WERI-Rb-1 (cell line): ENCODE measurements around the gene TMC8.
"Not testable (repeated sequence)": the region's sequence is repeated elsewhere in the genome, so short reads cannot be mapped to it uniquely, and the experiment has no call there.

Experiments used
- DNase-seq: peaks from one replicate; pipeline ENCODE4 v3.0.0-alpha.2; 2020
- H3K27ac ChIP-seq: fragments of 250-450 bp; sonication (Bioruptor Pico); 2 replicates; pipeline ENCODE4 v1.5.1; 2020; ENCODE audit warnings: mild to moderate bottlenecking, moderate library complexity
- H3K27me3 ChIP-seq: fragments of 250-450 bp; sonication (Bioruptor Pico); 2 replicates; pipeline ENCODE4 v1.5.1; 2021; ENCODE audit warnings: mild to moderate bottlenecking, low read depth, moderate library complexity; ENCODE audit not compliant: insufficient read depth, severe bottlenecking
- H3K36me3 ChIP-seq: fragments of 250-450 bp; sonication (Bioruptor Pico); 2 replicates; pipeline ENCODE4 v1.5.1; 2020; ENCODE audit warnings: mild to moderate bottlenecking, moderate library complexity
- H3K4me3 ChIP-seq: 2 replicates; pipeline ENCODE4 v1.5.1; 2011; ENCODE audit warnings: low read depth, mild to moderate bottlenecking, control low read depth, low read length
- H3K9me3 ChIP-seq: fragments of 250-450 bp; sonication (Bioruptor Pico); 2 replicates; pipeline ENCODE4 v1.5.1; 2021; ENCODE audit warnings: mild to moderate bottlenecking, moderate library complexity; ENCODE audit not compliant: severe bottlenecking
- CTCF ChIP-seq: IDR thresholded peaks from 2 replicates; pipeline ENCODE4 v1.5.1; 2011; ENCODE audit warnings: low read depth, mild to moderate bottlenecking, control low read depth, inconsistent platforms, low read length

Gene TMC8

DNA sequence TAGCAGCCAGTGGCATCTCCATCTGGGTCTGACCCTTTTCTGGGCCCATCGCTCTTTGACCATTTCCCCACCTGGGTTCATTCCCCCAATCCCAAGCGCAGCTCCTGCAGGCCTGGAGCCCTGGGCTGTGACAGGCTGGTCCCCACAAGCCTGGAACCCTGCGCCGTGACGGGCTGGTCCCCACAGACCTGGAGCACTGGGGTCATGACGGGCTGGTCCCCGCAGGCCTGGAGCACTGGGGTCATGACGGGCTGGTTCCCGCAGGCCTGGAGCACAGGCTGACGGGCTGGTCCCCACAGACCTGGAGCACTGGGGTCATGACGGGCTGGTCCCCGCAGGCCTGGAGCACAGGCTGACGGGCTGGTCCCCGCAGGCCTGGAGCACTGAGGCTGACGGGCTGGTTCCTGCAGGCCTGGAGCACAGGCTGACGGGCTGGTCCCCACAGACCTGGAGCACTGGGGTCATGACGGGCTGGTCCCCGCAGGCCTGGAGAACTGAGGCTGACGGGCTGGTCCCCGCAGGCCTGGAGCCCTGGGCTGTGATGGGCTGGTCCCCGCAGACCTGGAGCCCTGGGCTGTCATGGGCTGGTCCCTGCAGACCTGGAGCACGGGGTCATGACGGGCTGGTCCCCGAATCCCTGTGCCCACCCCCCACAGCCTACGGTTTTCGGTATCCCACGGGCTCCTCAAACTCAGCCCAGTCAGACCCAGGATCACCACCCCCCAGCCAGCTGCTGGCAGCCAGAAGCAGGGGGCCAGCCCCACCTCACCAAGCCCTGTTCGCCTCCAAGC lies 18.6 kb upstream of the TMC8 start:
- Histone ChIP-seq H3K4me3 (no peak overlapping the region), H3K9me3 (no peaks in the 10 kb centered on the region), H3K36me3 (no peaks in the 10 kb centered on the region; the same call in 1 of the 2 replicates), H3K27me3 (no peaks in the 10 kb centered on the region), H3K27ac (no peak overlapping the region)
- TF ChIP-seq CTCF, result no peak
- no peak for DNase-seq

DNA sequence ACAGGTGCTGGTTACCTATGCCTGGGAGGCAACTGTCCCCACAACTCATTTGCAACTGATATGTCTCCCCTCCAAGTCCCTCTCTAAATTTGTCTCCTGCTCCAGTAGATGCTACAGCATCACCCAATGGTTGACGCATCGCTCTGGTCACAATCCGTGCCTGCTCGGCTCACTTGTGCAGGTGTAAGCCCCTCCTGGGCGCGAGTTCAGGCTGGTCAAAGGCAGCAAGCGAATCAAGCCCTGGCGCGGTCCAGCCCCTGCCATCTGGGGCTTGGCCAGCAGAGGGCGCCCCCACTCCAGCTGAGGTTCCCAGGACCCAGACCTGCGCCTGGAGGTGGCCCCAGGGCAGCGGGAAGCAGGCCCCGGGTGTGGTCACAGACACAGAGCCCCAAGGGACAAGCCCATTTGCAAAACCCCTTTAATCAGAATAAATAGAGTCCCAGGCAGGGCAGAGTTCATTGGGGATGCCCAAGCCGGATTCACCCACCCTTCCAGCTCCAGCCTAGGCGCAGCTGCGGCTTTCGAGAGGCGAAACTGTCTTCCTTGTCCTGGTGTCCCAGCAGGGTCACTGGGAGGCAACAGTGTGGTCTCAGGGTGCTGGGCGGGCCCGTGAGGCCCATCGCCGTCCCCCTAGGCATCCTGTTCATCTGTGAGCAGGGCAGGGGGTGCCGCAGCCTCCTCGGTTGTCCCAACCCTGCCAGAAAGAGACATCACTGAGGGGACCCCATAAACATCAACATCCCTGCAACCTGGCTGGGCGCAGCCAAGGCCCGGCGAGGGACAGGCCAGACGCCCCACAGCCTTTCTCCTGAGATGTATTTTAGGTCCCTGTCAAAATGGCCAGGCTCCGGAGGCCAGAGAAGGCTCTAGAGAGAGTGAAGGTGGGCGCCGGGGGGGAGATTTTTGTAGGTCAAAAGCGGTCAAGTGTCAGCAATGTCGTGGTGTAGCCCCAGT lies 17.8 kb upstream of the TMC8 start:
- Histone ChIP-seq H3K4me3 (no peak overlapping the region), H3K27me3 (no peaks in the 10 kb centered on the region), H3K36me3 (no peaks in the 10 kb centered on the region), H3K9me3 (no peaks in the 10 kb centered on the region), H3K27ac (no peak overlapping the region)
- DNase-seq, result peak; percentile 88
- peak; percentile 99 for TF ChIP-seq CTCF

GRCh38 chr17:78113804-78114785 lies 16.5 kb upstream of the TMC8 start:
- Histone ChIP-seq H3K9me3 (no peaks in the 10 kb centered on the region), H3K4me3 (no peak overlapping the region), H3K36me3 (no peaks in the 10 kb centered on the region), H3K27me3 (no peaks in the 10 kb centered on the region), H3K27ac (no peak overlapping the region)
- TF ChIP-seq CTCF, result no peak
- DNase-seq, result no peak

DNA sequence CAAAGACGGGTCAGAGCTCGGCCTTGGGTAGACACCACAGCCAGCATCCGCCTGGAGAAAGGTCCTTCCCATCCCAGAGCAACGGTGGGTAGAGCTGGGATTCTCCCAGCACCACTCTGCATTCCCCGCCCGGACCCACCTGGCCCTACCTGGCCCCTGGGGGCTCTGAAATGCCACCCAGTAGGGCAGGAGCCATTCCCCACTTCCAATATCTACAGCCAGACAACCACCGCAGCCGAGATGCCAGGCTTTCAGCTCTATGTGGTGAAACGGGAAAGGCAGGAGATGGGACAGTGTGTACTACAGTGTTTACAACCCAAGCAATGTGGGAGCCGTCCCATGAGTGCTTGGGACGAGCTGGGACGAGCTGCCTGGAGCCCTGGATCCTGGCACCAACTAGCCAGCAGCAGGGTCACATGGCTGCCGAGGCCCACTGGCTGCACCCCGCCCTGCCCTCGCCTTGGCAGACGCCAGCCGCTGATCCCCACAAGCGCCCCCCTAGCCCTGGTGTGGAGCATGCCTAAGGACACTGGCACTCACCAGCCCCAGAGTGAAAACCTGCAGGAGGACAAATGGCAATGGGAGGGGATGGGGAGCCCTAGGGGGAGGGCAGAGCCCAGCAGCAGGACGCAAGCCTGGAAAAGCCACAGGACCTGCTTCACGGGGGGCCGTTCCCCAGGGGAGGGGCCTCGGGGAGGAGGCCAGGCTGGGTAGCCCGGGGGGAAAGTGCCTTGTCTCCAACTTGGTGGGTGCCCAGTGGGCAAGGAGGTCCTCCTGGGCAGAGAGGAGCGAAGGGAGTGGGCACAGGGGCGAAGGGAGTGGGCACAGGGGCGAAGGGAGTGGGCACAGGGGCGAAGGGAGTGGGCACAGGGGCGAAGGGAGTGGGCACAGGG lies 15.5 kb upstream of the TMC8 start:
- H3K4me3 ChIP-seq, result no peak overlapping the region
- H3K9me3 ChIP-seq, result no peaks in the 10 kb centered on the region
- no peaks in the 10 kb centered on the region for H3K36me3 ChIP-seq
- no peak overlapping the region for H3K27ac ChIP-seq
- no peaks in the 10 kb centered on the region for H3K27me3 ChIP-seq
- TF ChIP-seq CTCF, result no peak
- DNase-seq, result no peak

DNA sequence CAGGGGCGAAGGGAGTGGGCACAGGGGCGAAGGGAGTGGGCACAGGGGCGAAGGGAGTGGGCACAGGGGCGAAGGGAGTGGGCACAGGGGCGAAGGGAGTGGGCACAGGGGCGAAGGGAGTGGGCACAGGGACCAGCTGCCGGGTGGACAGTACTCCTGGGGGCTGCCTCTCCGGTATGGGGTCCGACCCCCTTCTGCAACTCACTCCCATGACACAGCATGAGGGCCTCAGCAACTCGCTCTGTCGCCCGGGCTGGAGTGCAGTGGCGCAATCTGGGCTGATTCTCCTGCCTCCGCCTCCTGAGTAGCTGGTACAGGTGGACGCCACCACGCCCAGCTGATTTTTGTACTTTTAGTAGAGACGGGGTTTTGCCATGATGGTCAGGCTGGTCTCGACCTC lies 14.8 kb upstream of the TMC8 start:
- not testable (repeated sequence) for H3K36me3 ChIP-seq

More for the DNA sequence above, 14.8 kb upstream of the TMC8 start:
- DNase-seq, H3K27ac ChIP-seq, H3K4me3 ChIP-seq, H3K9me3 ChIP-seq, H3K27me3 ChIP-seq: not testable (repeated sequence)
